H9 (cell line): ENCODE measurements around the gene MTMR3. TPM values are rescaled to one million over a fixed set of nuclear protein-coding genes. Genes with fewer than 3 reads are reported as not detected.

Experiments
- DNase-seq: peaks from one replicate; pipeline ENCODE4 v3.0.0-alpha.2; 2017
- H2AFZ ChIP-seq: one replicate; pipeline ENCODE4 v1.6.1; 2013; ENCODE audit warnings: mild to moderate bottlenecking, low read length, control low read depth, moderate library complexity
- H2AK5ac ChIP-seq: 2 replicates; pipeline ENCODE4 v1.6.1; 2013; ENCODE audit warnings: low read length, control low read depth, mixed read lengths; ENCODE audit not compliant: insufficient read length
- H2BK120ac ChIP-seq: one replicate; pipeline ENCODE4 v1.6.1; 2013; ENCODE audit warnings: low read depth, mild to moderate bottlenecking, low read length, control low read depth, inconsistent platforms; ENCODE audit not compliant: poor library complexity, severe bottlenecking
- H2BK12ac ChIP-seq: 2 replicates; pipeline ENCODE4 v1.6.1; 2013; ENCODE audit warnings: low read length, control low read depth, mixed read lengths, low read depth; ENCODE audit not compliant: insufficient read length
- H2BK15ac ChIP-seq: 2 replicates; pipeline ENCODE4 v1.6.1; 2013; ENCODE audit warnings: low read depth, low read length, control low read depth
- H2BK20ac ChIP-seq: one replicate; pipeline ENCODE4 v1.6.1; 2013; ENCODE audit warnings: low read depth, mild to moderate bottlenecking, low read length, control low read depth, inconsistent platforms; ENCODE audit not compliant: poor library complexity, severe bottlenecking
- H2BK5ac ChIP-seq: 2 replicates; pipeline ENCODE4 v1.6.1; 2013; ENCODE audit warnings: low read length, control low read depth, mixed read lengths; ENCODE audit not compliant: insufficient read length
- H3K14ac ChIP-seq: 2 replicates; pipeline ENCODE4 v1.6.1; 2013; ENCODE audit warnings: low read length, control low read depth; ENCODE audit not compliant: insufficient read depth
- H3K18ac ChIP-seq: 2 replicates; pipeline ENCODE4 v1.6.1; 2013; ENCODE audit warnings: low read depth, mild to moderate bottlenecking, mixed read lengths, low read length, control low read depth; ENCODE audit not compliant: insufficient read length
- H3K23ac ChIP-seq: 2 replicates; pipeline ENCODE4 v1.6.1; 2013; ENCODE audit warnings: low read length, control low read depth, mixed read lengths, low read depth; ENCODE audit not compliant: insufficient read length
- H3K23me2 ChIP-seq: 2 replicates; pipeline ENCODE4 v1.6.1; 2013; ENCODE audit warnings: low read depth, mild to moderate bottlenecking, mixed read lengths, low read length, control low read depth; ENCODE audit not compliant: insufficient read length, poor library complexity, severe bottlenecking
- H3K27ac ChIP-seq: 2 replicates; pipeline ENCODE4 v1.5.1; 2013; ENCODE audit warnings: low read length, control low read depth, mixed read lengths, low read depth; ENCODE audit not compliant: insufficient read length
- H3K27me3 ChIP-seq: 2 replicates; pipeline ENCODE4 v1.6.1; 2013; ENCODE audit warnings: low read length, control low read depth, inconsistent platforms; ENCODE audit not compliant: insufficient read depth
- H3K4ac ChIP-seq: 2 replicates; pipeline ENCODE4 v1.6.1; 2013; ENCODE audit warnings: low read depth, mild to moderate bottlenecking, control low read depth, inconsistent platforms, low read length, moderate library complexity
- H3K4me1 ChIP-seq: 2 replicates; pipeline ENCODE4 v1.6.1; 2013; ENCODE audit warnings: low read length, control low read depth, inconsistent platforms; ENCODE audit not compliant: insufficient read depth
- H3K4me2 ChIP-seq: 2 replicates; pipeline ENCODE4 v1.6.1; 2013; ENCODE audit warnings: low read length, control low read depth, mixed read lengths; ENCODE audit not compliant: insufficient read length, insufficient read depth
- H3K56ac ChIP-seq: 2 replicates; pipeline ENCODE4 v1.6.1; 2013; ENCODE audit warnings: low read depth, mild to moderate bottlenecking, mixed read lengths, low read length, control low read depth; ENCODE audit not compliant: insufficient read length
- H3K79me1 ChIP-seq: 2 replicates; pipeline ENCODE4 v1.6.1; 2013; ENCODE audit warnings: low read depth, mild to moderate bottlenecking, moderate library complexity, low read length, control low read depth, inconsistent platforms; ENCODE audit not compliant: insufficient read depth, poor library complexity, severe bottlenecking
- H3K79me2 ChIP-seq: 2 replicates; pipeline ENCODE4 v1.6.1; 2013; ENCODE audit warnings: low read length, control low read depth, inconsistent platforms; ENCODE audit not compliant: insufficient read depth
- H3K9ac ChIP-seq: 2 replicates; pipeline ENCODE4 v1.6.1; 2013; ENCODE audit warnings: low read length, control low read depth, mixed read lengths; ENCODE audit not compliant: insufficient read length; ENCODE audit errors: extremely low read depth
- H3K9me3 ChIP-seq: one replicate; pipeline ENCODE4 v1.6.1; 2013; ENCODE audit warnings: low read depth, low read length, inconsistent platforms; ENCODE audit not compliant: control insufficient read depth
- H3T11ph ChIP-seq: one replicate; pipeline ENCODE4 v1.6.1; 2013; ENCODE audit warnings: mild to moderate bottlenecking, low read length, control low read depth, inconsistent platforms
- H4K20me1 ChIP-seq: one replicate; pipeline ENCODE4 v1.6.1; 2013; ENCODE audit not compliant: control insufficient read depth, insufficient read length, insufficient read depth
- H4K5ac ChIP-seq: 2 replicates; pipeline ENCODE4 v1.6.1; 2013; ENCODE audit warnings: low read depth, mild to moderate bottlenecking, mixed read lengths, low read length, control low read depth; ENCODE audit not compliant: insufficient read length
- H4K8ac ChIP-seq: replicated peaks from 2 replicates; pipeline ENCODE4 v1.6.1; 2013; ENCODE audit warnings: low read length, control low read depth, mixed read lengths, low read depth; ENCODE audit not compliant: insufficient read length
- H4K91ac ChIP-seq: 2 replicates; pipeline ENCODE4 v1.6.1; 2013; ENCODE audit warnings: low read depth, mild to moderate bottlenecking, moderate library complexity, mixed read lengths, low read length, control low read depth; ENCODE audit not compliant: insufficient read length
- H3K27ac Mint-ChIP-seq, 3 experiments: 2 replicates in 2 of 3; 3 replicates in 1 of 3; pipeline ENCODE4 v1.8.0; 2020 to 2021; ENCODE audit warnings: mixed read lengths in 3 of 3, mild to moderate bottlenecking in 1 of 3, moderate library complexity in 1 of 3
- H3K27me3 Mint-ChIP-seq: 2 replicates; pipeline ENCODE4 v1.8.0; 2021; ENCODE audit warnings: low read depth, mild to moderate bottlenecking, moderate library complexity, mixed read lengths
- H3K36me3 Mint-ChIP-seq, 3 experiments: 2 replicates in 2 of 3; 3 replicates in 1 of 3; pipeline ENCODE4 v1.8.0; 2020 to 2021; ENCODE audit warnings: low read depth in 3 of 3, mixed read lengths in 3 of 3; ENCODE audit not compliant: insufficient read depth in 1 of 3
- H3K4me1 Mint-ChIP-seq, 2 experiments: 2 replicates each; pipeline ENCODE4 v1.8.0; 2020; ENCODE audit warnings: mixed read lengths in 2 of 2
- H3K4me3 Mint-ChIP-seq, 2 experiments: 2 replicates in 1 of 2; 3 replicates in 1 of 2; pipeline ENCODE4 v1.8.0; 2020 to 2021; ENCODE audit warnings: mild to moderate bottlenecking in 2 of 2, mixed read lengths in 2 of 2, moderate library complexity in 1 of 2
- H3K9me3 Mint-ChIP-seq, 2 experiments: 2 replicates in 1 of 2; 3 replicates in 1 of 2; pipeline ENCODE4 v1.8.0; 2020; ENCODE audit warnings: mild to moderate bottlenecking in 2 of 2, mixed read lengths in 2 of 2, moderate library complexity in 1 of 2
- WGBS: extraction: QIAGEN DNeasy Blood & Tissue Kit; methylation state at CpG from one replicate; pipeline ENCODE4 v1.1.7; 2013; ENCODE audit warnings: missing lambda C conversion rate, low lambda C conversion rate, mixed read lengths; ENCODE audit not compliant: insufficient read length; ENCODE audit errors: extremely low coverage; 5-methylcytosine and 5-hydroxymethylcytosine counted together
- total RNA-seq: library from RNA; stranded (reverse); gene quantifications from 2 replicates; pipeline ENCODE4 v1.2.1, GENCODE V29; 2021
- TF ChIP-seq, protein P1 (sequence below): fragments of 200-600 bp; sonication (generic); conservative IDR thresholded peaks from 3 replicates; pipeline ENCODE4 v1.8.0; 2021; ENCODE audit warnings: antibody characterized with exemption, mild to moderate bottlenecking

MTMR3 gene
- total RNA-seq, 1 experiment from 2014 or later: 19.8 TPM

DNA sequence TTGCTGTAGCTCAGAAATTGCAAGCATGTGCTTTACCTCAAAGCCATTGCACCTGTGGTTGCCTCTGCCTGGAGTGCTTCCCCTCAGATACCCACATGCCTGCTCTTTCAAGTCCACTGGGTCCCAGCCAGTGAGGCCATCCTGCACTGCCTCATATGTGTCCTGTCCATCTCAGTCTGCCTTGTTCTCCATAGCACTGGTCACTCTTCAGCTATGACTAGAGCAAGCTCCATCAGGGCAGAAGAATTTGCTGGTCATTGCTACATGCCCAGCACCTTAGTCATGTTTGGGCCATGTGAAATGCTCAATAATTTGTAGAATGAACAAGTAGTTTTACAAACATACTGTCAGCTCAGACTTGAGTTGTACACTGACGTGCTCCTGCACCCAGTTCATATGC lies 132.9 kb downstream of the MTMR3 start:
- no peak overlapping the region for H4K8ac ChIP-seq
- no CpG with 5 or more reads among the region's 1 CpG for WGBS
- no peak overlapping the region for H2BK12ac ChIP-seq
- no peak overlapping the region for H3K9ac ChIP-seq
- no peak overlapping the region for H3K14ac ChIP-seq
- no peak overlapping the region for H3K4ac ChIP-seq
- no peak overlapping the region for H4K5ac ChIP-seq
- H3K18ac ChIP-seq: no peak overlapping the region
- Mint-ChIP-seq H3K4me3 (no peak overlapping the region), H3K27ac (peak overlapping the region in 1 of 3 experiments; percentile 84; a peak in 1 of 7 replicates), H3K36me3 (peaks cover 16 to 78% (median 66%) of the 10 kb centered on the region in 3 experiments), H3K4me1 (no peaks in the 10 kb centered on the region), H3K9me3 (no peaks in the 10 kb centered on the region), H3K27me3 (no peaks in the 10 kb centered on the region)
- DNase-seq: no peak
- no peak overlapping the region for H4K91ac ChIP-seq
- no peaks in the 10 kb centered on the region for H3K27me3 ChIP-seq
- H2AK5ac ChIP-seq: no peak overlapping the region
- no peaks in the 10 kb centered on the region for H3K79me1 ChIP-seq
- no peaks in the 10 kb centered on the region for H3K4me1 ChIP-seq
- no peak overlapping the region for H2BK15ac ChIP-seq
- no peaks in the 10 kb centered on the region for H3K79me2 ChIP-seq
- H2AFZ ChIP-seq: no peak overlapping the region
- TF ChIP-seq, protein P1, sequence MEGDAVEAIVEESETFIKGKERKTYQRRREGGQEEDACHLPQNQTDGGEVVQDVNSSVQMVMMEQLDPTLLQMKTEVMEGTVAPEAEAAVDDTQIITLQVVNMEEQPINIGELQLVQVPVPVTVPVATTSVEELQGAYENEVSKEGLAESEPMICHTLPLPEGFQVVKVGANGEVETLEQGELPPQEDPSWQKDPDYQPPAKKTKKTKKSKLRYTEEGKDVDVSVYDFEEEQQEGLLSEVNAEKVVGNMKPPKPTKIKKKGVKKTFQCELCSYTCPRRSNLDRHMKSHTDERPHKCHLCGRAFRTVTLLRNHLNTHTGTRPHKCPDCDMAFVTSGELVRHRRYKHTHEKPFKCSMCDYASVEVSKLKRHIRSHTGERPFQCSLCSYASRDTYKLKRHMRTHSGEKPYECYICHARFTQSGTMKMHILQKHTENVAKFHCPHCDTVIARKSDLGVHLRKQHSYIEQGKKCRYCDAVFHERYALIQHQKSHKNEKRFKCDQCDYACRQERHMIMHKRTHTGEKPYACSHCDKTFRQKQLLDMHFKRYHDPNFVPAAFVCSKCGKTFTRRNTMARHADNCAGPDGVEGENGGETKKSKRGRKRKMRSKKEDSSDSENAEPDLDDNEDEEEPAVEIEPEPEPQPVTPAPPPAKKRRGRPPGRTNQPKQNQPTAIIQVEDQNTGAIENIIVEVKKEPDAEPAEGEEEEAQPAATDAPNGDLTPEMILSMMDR: no peak
- no peak overlapping the region for H3K4me2 ChIP-seq
- H2BK120ac ChIP-seq: no peak overlapping the region
- H4K20me1 ChIP-seq: no peaks in the 10 kb centered on the region
- H3T11ph ChIP-seq: no peak overlapping the region
- H3K27ac ChIP-seq: no peak overlapping the region
- no peaks in the 10 kb centered on the region for H3K9me3 ChIP-seq
- H2BK5ac ChIP-seq: no peak overlapping the region
- H3K23me2 ChIP-seq: no peaks in the 10 kb centered on the region
- no peak overlapping the region for H2BK20ac ChIP-seq
- no peak overlapping the region for H3K56ac ChIP-seq
- H3K23ac ChIP-seq: no peak overlapping the region
